HG03066 (cell line): ENCODE results near the gene CCNI.
"Not testable (repeated sequence)": the region's sequence is repeated elsewhere in the genome, so short reads cannot be mapped to it uniquely, and the experiment has no call there.

Experiments used
- ATAC-seq: cut with Tn5 transposase; IDR thresholded peaks from one replicate; pipeline ENCODE4 v1.9.1; 2021; ENCODE audit warnings: low read depth; ENCODE audit not compliant: unreplicated experiment

CCNI gene

DNA sequence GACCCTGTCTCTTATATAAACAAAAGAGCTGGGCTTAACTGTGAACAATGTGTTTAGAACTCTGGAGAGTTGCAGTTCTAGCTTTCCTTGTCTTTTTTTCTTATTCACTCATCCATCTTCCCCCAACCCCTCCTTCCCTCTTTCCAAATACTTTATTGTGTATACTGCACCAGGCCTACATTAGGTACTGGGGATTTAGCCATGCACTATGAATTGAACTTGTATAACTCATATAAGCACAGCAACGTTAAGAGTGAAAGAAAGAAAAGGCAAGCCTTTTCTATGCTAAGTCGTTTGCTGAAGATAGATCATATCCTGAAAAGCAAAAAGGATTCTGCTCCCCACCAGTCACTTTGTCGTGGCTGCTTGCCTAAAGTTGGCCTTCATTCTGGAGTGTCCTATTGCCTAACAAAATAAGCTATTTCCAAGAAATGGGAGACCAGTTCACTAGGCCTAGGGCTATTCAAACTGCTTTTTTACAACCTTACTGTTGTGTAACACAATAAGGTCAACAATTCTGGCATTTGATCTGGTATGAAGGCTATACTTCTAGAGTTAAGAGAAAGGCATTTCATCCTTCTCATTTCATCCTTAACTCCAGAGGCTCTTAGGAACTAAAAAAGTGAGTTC is 32.2 kb downstream of the CCNI start:
- ATAC-seq: no peak

DNA sequence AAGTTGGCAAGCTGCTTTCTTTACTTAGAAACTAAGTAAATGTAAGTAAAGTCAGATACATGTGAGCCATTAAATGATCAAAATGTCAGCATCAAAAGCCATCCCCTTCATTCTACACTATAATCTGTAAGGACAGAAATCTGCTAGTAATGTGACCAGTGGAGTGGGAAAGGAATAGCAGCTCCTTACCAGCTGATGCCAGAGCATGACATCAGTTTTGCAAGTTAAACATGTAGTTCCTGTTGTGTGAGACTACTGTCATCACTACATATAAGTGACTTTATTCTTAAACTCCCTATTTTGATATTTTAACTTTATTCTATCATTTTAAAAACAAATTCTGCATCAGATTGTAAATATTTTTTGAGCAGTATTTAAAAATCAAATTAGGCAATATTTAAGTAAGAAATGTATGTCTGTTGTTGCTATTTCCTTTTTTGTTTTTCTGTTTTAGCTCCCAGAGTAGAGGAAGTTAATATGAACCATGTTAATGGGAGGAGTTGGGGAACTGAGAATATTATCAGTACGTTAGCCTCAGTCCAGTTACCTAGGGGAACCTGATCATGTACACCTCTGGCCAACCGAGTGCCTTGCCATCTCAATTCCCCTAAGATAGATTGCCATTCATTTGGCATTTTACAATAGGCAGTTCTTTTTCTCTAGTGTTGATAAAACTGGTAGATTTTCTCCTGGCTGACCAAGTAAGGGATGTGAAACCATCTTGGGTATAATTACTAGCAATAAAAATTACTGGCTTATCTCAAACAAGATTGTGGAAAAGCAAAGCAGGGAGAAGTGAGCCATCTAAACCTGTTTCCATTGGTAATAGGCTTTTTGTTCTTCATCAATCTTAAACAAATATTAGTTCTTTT is 34.7 kb downstream of the CCNI start:
- no peak for ATAC-seq

DNA sequence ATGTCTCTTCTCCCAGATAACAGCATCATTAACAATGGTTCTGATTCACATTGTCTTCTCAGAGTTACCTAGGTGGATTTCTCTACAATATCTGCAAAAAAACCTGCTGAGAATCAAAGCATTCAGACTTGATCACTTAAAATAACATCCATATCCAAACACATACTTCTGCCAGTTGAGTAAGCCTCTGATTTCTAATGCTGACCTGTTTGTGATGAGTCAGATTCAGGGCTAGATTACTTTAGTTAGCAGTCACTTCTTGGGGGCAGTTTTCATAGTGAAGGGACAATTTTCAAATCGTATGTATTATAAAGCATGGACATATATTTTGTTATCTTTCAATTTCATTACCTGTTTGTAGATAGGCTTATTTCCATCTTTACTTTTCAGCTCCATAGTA is 35.5 kb downstream of the CCNI start:
- ATAC-seq: no peak

DNA sequence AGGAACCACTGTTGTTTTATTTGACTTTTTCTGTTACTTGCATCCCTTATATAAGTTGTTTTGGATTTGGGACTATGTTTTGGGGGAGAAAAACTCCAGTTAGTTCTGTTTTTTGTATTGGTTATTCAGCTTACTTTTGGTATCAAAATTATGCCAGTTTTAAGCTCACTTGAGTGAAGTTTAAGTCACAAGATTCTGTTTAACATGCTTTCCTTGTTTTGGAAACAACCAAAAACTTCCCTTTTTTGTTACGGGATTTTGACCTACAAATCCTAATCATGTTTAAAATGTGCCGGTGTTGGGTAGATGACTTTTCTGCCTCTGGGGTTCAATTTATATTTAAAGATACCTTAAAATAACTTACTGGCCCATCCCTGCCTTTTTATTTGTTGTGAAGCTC is 36.0 kb downstream of the CCNI start:
- ATAC-seq: no peak

DNA sequence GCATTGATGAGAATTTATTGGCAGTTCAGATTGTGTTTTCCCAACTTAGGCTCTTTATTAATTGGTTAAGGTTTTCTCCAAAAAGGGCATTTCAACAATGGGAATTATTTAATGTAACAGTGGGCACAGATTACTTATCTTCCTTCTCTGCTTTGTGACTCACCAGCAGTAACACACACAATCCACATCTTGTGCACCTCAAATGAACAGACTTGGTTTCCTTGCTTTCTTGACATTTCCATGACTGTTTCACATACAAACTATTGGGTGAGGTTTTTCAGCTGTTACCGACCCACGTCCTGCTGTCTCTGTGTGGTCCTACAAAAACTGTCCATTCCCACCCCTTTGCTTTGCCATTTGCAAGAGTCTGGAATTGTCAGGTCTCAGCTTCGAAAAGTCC is 38.1 kb downstream of the CCNI start:
- no peak for ATAC-seq

DNA sequence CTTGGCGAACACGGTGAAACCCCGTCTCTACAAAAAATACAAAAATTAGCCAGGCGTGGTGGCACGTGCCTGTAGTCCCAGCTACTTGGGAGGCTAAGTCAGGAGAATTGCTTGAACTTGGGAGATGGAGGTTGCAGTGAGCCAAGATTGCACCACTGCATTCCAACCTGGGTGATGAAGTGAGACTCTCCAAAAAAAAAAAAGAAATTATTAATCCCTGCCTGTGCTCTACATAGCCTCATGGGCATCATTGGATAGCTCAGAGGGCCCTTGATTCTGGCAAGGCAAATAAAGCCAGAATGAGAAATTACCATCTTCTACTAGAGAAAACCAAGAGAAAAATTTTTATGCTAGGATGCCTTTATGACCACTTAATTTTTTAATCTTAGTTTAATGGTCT is 38.6 kb downstream of the CCNI start:
- not testable (repeated sequence) for ATAC-seq

DNA sequence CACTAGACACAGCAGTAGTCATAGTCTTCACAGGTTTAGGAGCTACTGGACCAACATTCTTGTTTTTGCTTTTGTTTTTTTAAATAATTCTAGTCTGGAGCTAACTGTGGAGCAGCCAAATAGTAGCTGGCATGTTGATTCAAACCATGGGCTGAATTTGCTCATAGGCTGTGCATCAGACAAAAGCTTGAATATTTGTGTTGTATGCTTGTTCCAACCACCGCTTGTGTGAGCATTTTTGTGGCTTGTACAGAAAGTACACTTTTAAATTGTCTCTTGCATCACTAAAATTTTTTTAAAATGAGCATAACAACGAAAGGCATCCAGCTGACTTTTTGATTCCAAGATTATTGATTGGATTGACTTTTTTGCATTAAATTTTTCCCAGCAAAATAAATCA is 39.6 kb downstream of the CCNI start:
- no peak for ATAC-seq

DNA sequence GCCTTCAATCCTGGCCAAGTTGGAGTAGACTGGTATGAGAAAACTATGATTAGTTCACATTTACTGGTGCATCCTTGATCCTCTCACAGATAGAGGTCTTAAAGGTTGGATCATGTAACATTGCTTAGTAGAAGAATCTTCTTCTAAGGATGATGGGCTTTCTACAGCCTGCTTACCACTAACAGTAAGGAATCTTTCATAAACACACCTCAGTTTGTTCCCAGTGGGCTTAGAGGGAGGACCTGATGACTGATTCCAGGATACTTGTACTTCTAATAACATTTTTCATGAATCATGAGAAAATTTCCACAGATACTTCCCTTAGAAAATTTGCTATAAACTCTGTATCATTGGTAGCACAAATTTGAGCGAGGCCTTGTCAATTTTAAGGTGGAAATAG is 40.6 kb downstream of the CCNI start:
- no peak for ATAC-seq

DNA sequence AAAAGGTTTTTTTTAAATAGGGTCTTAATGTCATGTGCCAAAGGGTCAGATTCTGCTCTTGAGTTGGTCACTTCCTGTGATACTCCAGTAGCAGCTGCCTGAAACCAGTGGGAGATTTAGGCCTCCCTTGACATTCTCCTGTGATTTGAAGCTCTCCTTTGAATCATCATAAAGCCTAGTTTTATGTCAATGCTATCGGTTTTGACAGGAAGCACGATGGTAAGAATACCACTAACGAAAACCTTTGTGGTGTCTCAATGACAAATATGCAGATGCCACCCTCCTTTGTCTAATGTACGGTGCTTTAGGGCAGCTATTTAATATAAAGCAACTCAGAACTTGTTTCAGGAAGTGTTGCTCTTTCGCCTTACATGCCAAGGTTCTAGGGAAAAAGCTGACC is 44.2 kb downstream of the CCNI start:
- ATAC-seq: no peak

DNA sequence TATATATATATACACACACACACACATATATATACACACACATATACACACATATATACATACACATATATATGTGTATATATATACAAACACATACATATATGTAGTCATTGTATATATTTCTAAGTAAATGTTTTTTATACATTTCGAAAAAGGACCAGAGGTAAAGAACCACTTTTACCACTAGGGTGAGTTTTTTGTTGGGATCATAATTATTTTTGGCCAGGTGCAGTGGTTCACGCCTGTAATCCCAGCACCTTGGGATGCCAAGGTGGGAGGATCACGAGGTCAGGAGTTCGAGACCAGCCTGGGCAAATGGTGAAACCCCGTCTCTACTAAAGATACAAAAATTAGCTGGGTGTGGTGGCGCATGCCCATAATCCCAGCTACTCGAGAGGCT is 46.0 kb downstream of the CCNI start:
- ATAC-seq: not testable (repeated sequence)

DNA sequence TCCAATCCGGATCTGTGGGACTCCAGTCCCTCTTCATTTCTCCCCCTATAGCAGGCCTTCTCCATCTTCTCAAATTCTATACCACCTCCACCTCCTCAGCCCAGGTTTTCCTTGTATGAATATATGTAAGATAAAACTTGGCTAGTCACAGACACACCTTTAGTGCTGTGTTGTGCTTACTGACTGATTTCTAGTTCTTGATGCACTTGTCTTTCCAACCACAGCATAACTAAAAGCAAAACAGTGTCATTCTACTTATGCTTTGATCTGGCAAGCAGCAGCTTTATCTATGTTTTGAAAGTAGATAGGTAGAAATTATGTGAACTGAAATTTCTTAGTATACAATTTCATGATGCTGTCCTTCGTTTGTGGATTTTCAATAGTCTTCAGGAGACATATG is 47.5 kb downstream of the CCNI start:
- no peak for ATAC-seq

DNA sequence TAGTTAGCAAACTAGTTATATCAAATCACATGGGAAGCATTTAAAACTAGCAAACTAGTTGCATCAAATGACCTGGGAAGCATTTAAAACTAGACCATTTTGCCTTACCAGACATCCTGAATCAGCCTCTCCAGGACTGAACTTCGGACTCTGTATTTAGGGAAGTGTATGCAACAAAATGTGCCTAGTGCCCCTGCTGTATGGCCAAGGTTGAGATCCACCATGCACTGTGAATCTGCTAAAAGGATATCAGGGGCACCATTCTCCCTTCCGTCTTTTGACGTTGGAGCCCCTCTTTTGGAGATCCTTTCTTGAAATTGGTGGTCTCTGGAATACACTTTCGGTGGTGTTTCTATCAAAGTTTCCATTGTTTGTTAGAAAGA is 49.5 kb downstream of the CCNI start:
- no peak for ATAC-seq

DNA sequence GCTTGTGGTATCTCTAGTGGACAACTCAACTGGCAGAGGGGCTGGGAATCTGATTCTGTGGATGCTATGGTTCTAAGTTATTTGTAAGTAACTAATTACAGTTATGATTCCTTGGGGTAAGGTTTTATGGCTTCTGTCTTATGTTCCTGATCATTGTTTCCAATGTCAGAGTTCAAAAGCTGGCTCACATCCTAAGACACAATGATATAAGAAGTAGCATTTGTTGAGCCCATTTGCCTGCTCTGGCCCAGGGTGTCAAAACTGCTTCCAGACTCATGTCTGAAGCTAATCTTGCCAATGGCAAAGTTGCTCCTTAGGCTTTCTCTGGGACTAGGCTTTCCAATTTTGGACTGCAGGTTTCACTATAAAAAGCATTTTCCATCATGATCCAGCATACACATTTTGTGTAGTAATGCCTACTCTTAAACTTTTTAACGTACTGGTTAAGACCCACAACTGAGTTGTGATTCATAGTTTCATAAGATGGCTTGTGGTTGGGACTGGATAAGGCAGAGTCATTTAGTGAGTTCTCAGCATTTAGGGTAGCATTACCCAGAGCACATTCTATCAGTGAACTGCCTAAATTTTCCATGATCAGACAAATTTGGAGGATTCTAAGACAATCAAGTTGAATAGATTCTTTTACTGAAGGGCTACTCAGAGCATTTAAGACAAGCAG is 50.0 kb downstream of the CCNI start:
- ATAC-seq: no peak

DNA sequence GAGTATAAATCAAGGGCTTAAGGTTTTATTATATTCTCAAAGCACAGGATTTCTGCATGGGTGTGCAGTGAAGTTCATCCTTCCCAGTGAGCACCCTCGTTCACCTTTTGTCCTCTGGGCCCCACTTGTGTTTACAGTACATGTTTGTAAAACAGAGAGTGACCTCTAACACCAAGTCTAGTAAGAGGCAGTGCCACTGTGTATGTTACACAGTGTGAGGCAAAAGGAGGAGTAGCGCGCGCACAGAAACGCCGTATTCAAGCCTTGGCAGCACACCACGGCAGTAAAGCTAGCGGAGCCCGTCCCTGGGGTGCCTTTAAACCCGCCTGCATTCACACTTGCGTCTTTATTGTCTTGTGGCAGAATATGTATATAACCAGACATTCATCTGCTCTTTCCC is 51.9 kb downstream of the CCNI start:
- ATAC-seq: no peak

DNA sequence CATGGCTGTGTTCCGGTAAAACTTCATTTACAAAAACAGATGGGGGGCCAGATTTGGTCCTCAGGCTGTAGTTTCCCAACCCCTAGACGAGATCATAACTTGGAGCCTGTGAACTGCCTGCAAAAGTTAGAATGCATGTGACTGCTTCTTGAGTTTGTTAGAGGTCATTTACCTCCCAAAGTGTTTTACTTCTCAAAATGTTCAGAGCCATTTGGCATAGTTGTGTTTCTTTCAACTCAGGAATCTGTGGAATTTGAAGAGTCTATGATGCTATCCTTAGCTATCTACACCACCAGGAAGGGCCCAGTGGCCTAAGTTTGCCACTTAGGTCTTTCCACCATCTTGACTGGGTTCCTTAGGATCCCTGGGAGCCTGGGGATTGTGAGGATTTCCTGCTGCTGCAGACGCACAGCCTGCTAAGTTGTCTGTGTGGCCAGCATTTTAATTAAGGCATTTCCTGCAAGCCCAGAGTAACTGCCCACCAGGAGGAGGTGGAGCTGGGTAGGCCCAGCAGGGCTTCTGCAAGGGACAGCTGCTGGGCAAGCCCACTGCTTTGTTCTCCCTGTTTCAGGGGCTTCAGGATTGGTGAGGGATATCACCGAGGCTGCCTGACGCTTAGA is 53.1 kb downstream of the CCNI start:
- ATAC-seq: no peak

DNA sequence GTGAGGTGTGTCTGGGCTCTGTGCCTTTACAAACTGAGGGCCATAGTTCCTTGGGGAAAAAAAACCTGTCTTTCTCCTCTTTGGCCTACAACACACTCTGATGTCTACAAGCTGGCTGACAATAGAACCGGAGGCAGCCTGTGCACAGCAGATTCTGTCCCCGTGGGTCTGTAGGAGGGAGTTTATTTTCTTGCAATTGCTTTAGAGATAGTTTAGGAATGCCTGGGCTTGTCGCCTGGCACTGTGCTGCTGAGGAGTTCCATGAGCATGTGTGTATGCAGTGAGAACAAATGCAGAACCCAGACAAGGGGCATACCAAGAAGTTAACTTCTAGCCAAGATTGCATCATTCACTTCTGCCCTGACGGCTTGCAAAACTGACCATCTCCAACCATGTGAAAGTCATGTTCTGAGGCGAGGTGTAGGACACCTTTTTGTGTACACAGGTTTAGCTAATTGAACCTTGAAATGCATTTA is 54.1 kb downstream of the CCNI start:
- ATAC-seq: no peak

DNA sequence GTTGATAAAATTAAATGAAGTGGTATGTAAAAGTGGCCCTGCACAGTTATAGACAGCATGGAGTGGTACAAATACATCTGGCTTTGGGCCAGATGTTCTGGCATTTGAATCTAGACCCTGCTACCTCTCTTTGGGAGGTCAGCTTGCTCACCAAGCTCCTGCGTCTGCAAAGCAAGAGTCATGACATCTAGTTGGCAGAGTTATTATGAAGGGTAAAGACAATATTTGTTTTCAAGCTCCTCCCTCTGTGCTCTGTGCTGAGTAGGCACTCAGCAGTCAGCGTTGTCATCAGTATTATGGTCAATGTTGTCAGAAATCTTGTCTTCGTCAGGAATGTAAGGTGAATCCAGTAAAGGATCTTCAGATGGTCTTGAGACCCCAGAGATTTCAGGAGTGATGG is 55.8 kb downstream of the CCNI start:
- no peak for ATAC-seq

DNA sequence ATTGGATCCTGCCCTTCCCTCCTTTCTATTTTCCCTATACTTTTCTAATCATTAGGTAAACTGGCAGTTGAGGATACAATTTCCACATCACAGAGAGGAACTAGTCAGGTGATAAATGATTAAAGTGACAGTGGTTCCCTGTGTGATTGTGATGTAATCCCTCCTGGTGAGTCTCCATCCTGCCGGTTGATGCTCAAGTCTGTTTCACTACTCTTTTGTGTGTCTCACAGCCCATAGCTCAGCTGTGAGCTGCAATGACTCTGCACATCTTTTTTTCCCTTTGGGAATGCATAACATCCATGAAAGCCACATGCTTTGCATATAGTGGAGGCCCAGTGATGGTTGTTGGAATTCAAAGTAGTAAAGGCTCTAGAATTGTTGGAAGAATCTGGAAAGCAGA is 60.4 kb downstream of the CCNI start:
- ATAC-seq: no peak

DNA sequence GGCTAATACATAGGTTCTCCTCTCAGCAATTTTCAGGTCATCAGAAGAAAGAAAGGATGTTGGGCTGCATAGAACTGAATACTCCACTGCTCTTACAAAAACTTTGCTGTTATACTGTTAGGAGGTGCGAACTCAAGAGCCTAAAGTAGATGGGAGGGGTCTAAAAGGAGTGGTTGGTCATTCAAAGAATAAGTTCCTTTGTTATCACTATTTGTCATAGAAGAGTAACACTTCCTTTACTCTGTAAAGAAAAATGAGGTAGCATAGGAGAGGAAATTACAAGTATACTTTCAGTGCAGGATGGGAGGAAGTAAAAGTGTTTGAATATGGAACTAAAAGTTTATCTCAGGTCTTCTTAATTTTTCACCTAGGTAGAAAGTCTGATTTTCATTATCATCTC is 61.5 kb downstream of the CCNI start:
- ATAC-seq: no peak

DNA sequence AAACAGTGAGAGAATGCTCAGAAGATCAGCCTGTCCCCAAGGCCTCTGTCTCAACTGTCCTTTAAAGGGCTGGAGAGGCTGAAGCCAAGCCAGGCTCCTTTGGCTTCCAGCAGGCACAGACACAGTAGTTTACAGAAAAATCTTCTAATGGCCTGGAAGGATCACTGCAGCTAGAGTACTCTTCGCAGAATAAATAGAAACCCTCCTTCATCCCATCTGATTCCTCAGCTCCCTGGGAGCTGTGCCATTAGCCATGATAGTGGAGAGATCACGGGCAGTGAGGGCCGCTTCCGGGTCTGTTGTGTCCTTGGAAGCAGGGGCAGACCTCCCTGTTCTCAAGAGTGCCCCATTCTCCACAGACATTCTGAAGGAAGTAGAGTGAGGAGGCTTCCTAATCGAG is 63.1 kb downstream of the CCNI start:
- no peak for ATAC-seq

DNA sequence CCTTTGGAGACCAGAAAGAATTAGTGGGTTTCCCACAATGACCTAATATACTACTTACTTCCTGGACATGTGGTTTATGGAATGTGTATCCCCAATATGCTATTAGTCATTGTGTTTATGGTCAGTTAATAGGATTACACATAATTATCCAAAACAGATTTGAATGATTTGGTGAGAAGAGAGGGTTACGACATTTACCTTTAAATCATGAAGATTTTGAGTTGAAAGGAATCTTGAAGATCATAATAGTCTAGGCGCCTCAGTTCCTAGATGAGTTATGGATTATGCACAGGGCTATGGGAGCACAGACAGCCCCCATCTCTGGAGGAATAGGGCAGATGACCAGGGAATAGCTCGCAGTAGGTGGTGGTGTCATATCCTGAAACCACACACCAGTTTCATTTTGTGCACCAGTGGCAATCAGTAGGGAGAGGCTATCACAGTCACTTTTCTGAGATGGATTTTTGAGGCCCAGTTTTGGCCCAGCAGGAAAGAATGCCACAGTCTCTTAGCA is 64.9 kb downstream of the CCNI start:
- no peak for ATAC-seq
